ENCODE results near the gene DLGAP1. TPM values are rescaled to one million over a fixed set of nuclear protein-coding genes. Genes with fewer than 3 reads are reported as not detected.

The DLGAP1 gene
- total RNA-seq, 1 donor from 2014 or later, result 0.63 TPM

- no peak for TF ChIP-seq CTCF (conservative IDR thresholded peaks at IDR 0.05; ENCODE audit: low read depth, low read length)
- DNase-seq (ENCODE audit: low read depth), result no peak
- H3K4me3 ChIP-seq (ENCODE audit: low read depth, low read length), result no peak overlapping the region
These were observed 965.6 kb downstream of the DLGAP1 start for GRCh38 chr18:3489462-3489861.

GRCh38 chr18:3486512-3486911 lies 968.6 kb downstream of the DLGAP1 start:
- no peak for DNase-seq (ENCODE audit: low read depth)
- no peak for TF ChIP-seq CTCF (conservative IDR thresholded peaks at IDR 0.05; ENCODE audit: low read depth, low read length)

GRCh38 chr18:3485153-3486149 lies 969.7 kb downstream of the DLGAP1 start:
- TF ChIP-seq CTCF (conservative IDR thresholded peaks at IDR 0.05; ENCODE audit: low read depth, low read length), result no peak
- DNase-seq (ENCODE audit: low read depth), result no peak
- H3K4me3 ChIP-seq (ENCODE audit: low read depth, low read length), result no peak overlapping the region

More at GRCh38 chr18:3486512-3486911, 968.6 kb downstream of the DLGAP1 start:
- no peak overlapping the region for H3K4me3 ChIP-seq (ENCODE audit: low read depth, low read length)

- TF ChIP-seq CTCF (conservative IDR thresholded peaks at IDR 0.05; ENCODE audit: low read depth, low read length), result no peak
- DNase-seq (ENCODE audit: low read depth), result no peak
- no peak overlapping the region for H3K4me3 ChIP-seq (ENCODE audit: low read depth, low read length)
These were observed 972.8 kb downstream of the DLGAP1 start for GRCh38 chr18:3482258-3482657.

GRCh38 chr18:3481696-3482210 lies 973.4 kb downstream of the DLGAP1 start:
- no peak overlapping the region for H3K4me3 ChIP-seq (ENCODE audit: low read depth, low read length)
- no peak for DNase-seq (ENCODE audit: low read depth)
- TF ChIP-seq CTCF (conservative IDR thresholded peaks at IDR 0.05; ENCODE audit: low read depth, low read length), result peak; percentile 63

- no peak overlapping the region for H3K4me3 ChIP-seq (ENCODE audit: low read depth, low read length)
- DNase-seq (ENCODE audit: low read depth), result no peak
- TF ChIP-seq CTCF (conservative IDR thresholded peaks at IDR 0.05; ENCODE audit: low read depth, low read length), result no peak
These were observed 974.1 kb downstream of the DLGAP1 start for GRCh38 chr18:3480827-3481573.
